Thymus (tissue), 11 donors: Measurements from ENCODE around the gene KRT36. TPM values are rescaled to one million over a fixed set of nuclear protein-coding genes. Genes with fewer than 3 reads are reported as not detected.

ENCODE experiments used
- DNase-seq, 9 donors: peaks; one replicate each; pipeline ENCODE4 v3.0.0-alpha.2; 2013; ENCODE audit warnings: low spot score in 9 of 9, low read depth in 6 of 9, missing footprints in 1 of 9
- H3K27ac ChIP-seq, 2 donors: one replicate each; pipeline ENCODE4 v1.5.1; 2013; ENCODE audit warnings: control low read depth in 1 of 2, low read depth in 1 of 2, low read length in 1 of 2, mild to moderate bottlenecking in 1 of 2, moderate library complexity in 1 of 2
- H3K27me3 ChIP-seq, 2 donors: one replicate each; pipeline ENCODE4 v1.5.1; 2013; ENCODE audit warnings: low read length in 1 of 2; ENCODE audit not compliant: control insufficient read depth in 2 of 2, insufficient read depth in 1 of 2
- H3K36me3 ChIP-seq, 2 donors: one replicate each; pipeline ENCODE4 v1.5.1; 2013; ENCODE audit warnings: low read length in 1 of 2, mild to moderate bottlenecking in 1 of 2, moderate library complexity in 1 of 2; ENCODE audit not compliant: control insufficient read depth in 2 of 2, insufficient read depth in 2 of 2
- H3K4me1 ChIP-seq, 2 donors: one replicate each; pipeline ENCODE4 v1.5.1; 2013; ENCODE audit warnings: low read length in 2 of 2; ENCODE audit not compliant: control insufficient read depth in 2 of 2, insufficient read depth in 2 of 2
- H3K4me3 ChIP-seq, 2 donors: one replicate each; pipeline ENCODE4 v1.5.1; 2013; ENCODE audit warnings: low read length in 2 of 2, control low read depth in 1 of 2, mild to moderate bottlenecking in 1 of 2
- H3K9me3 ChIP-seq, 2 donors: one replicate each; pipeline ENCODE4 v1.5.1; 2013; ENCODE audit warnings: low read length in 1 of 2, mild to moderate bottlenecking in 1 of 2; ENCODE audit not compliant: control insufficient read depth in 2 of 2, insufficient read depth in 1 of 2
- WGBS: extraction: QIAGEN DNeasy Blood & Tissue Kit; methylation state at CpG from one replicate; pipeline ENCODE4 v1.1.7; 2013; 5-methylcytosine and 5-hydroxymethylcytosine counted together
- polyA plus RNA-seq: library from polyadenylated mRNA; stranded (reverse); fragments of 200-250 nt; gene quantifications from one replicate; pipeline ENCODE4 v1.2.3, GENCODE V29; 2013
- total RNA-seq: library from RNA; stranded (reverse); fragments of 120-200 nt; gene quantifications from one replicate; pipeline ENCODE4 v1.2.4, GENCODE V29; 2013
- donor health status: healthy.

KRT36 gene
- total and polyA plus RNA-seq, 2 donors = 1.2 to 3.5 TPM

DNA sequence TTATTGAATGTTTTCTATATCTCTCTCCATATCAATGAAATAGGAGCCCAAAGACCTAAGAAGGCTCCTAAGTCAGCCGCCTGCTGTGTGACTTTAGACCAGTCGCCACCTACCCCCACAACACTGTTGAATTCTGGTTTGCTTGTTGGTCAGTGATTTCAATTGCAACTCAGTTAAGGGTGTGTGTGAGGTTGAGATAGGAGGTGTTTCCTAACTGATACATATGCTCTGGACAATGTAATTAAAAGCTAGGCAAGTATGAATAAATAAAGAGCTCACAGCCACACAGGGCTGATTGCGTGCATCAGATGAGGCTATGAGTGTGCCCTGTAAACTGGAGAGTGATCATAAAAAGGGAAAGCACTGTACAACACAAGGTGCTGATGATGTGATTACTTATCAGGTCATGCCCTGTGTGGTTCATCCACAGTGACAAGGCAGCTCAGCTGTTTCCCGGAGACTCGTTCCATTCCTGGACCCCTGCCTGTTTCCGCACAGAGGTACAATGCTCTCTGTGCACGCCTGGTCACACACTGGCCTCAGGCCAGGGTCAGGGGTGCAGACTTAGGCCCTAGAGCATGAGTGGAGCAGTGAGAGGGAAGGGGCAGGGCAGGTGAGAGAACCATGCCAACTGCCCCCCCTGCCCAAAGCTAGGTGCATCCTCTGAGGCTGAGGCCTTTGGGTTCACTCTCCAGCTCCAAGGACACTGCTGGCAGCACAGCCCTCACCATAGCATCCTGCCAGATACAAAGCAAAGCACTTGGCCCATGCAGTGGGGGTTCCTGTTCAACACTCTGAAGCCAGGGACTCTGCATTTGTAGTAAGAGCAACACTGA is 5.5 kb downstream of the KRT36 start:
- Histone ChIP-seq H3K27ac (no peak overlapping the region), H3K4me1 (no peaks in the 10 kb centered on the region), H3K4me3 (no peak overlapping the region), H3K27me3 (no peaks in the 10 kb centered on the region), H3K36me3 (no peaks in the 10 kb centered on the region), H3K9me3 (no peaks in the 10 kb centered on the region)
- DNase-seq = no peak
- WGBS = 89% methylated on average over 7 of the region's 7 CpGs

- 95% methylated on average over 9 of the region's 9 CpGs for WGBS
- no peak for DNase-seq
Measured at GRCh38 chr17:41483531-41483930, 6.2 kb downstream of the KRT36 start.

DNA sequence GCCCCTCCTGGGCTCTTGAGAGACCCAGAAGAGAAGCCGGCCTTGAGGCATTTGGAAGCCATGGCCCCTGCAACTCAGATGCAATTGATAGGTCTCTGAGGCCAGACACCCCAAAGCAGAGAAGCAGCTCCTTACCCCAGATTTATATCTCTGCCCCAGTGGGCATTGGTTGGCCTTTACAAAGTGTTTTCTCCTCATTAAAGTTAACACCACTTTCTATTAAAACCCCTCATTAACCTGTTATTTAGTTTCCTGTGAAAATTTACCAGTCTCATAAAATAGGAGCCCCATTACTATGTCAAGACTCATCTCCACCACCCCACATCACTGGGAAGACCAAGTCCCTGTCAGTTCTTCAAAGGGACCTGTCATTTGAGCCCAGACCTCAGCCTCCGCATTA is 8.7 kb downstream of the KRT36 start, which contains the start of gene KRT35:
Gene KRT35, minus strand, starts transcription at position 116 of the 400 bp plus-strand sequence. Its CDS starts 54 bp downstream, at position 62.
- Histone ChIP-seq H3K36me3 (no peaks in the 10 kb centered on the region), H3K9me3 (no peaks in the 10 kb centered on the region), H3K4me1 (no peaks in the 10 kb centered on the region), H3K27me3 (no peaks in the 10 kb centered on the region), H3K27ac (no peak within 1 kb of the TSS), H3K4me3 (no peak within 1 kb of the TSS)
- no peak for DNase-seq
- 98% methylated on average over 2 of the region's 2 CpGs for WGBS

More at GRCh38 chr17:41483531-41483930, 6.2 kb downstream of the KRT36 start:
- Histone ChIP-seq H3K4me1 (no peaks in the 10 kb centered on the region), H3K4me3 (no peak overlapping the region), H3K27me3 (no peaks in the 10 kb centered on the region), H3K9me3 (no peaks in the 10 kb centered on the region), H3K27ac (no peak overlapping the region), H3K36me3 (no peaks in the 10 kb centered on the region)

DNA sequence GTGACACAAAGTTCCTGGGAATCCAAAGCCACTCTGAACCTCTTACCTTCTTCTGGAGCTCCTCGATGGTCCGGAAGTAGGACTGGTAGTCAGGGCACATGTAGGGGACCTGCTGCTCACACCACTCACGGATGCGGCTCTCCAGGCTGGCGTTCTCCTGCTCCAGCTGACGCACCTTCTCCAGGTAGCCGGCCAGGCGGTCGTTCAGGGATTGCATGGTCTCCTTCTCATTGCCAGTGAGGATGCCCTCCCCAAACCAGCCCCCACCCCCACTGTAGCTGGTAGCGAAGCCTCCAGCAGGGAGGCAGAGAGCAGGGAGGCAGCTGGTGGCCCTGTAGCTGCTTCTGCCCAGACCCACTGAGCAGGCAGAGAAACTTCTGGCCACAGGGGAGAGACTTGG is 9.1 kb downstream of the KRT36 start:
- 97% methylated on average over 10 of the region's 10 CpGs for WGBS

GRCh38 chr17:41480136-41480535 is 9.6 kb downstream of the KRT36 start:
- no peak for DNase-seq
- Histone ChIP-seq H3K4me1 (no peaks in the 10 kb centered on the region), H3K36me3 (no peaks in the 10 kb centered on the region), H3K4me3 (no peak overlapping the region), H3K27me3 (no peaks in the 10 kb centered on the region), H3K27ac (no peak overlapping the region), H3K9me3 (no peaks in the 10 kb centered on the region)
- WGBS = 45% methylated on average over 2 of the region's 2 CpGs

More for the DNA sequence above, 9.1 kb downstream of the KRT36 start:
- no peak for DNase-seq
- Histone ChIP-seq H3K27me3 (no peaks in the 10 kb centered on the region), H3K9me3 (no peaks in the 10 kb centered on the region), H3K4me3 (no peak overlapping the region), H3K4me1 (no peaks in the 10 kb centered on the region), H3K36me3 (no peaks in the 10 kb centered on the region), H3K27ac (no peak overlapping the region)

GRCh38 chr17:41478237-41478636 is 11.5 kb downstream of the KRT36 start:
- Histone ChIP-seq H3K27me3 (peaks cover 0 to 2% of the 10 kb centered on the region in 2 donors), H3K4me3 (no peak overlapping the region), H3K4me1 (no peaks in the 10 kb centered on the region), H3K9me3 (no peaks in the 10 kb centered on the region), H3K27ac (no peak overlapping the region), H3K36me3 (no peaks in the 10 kb centered on the region)
- no peak for DNase-seq
- 96% methylated on average over 8 of the region's 8 CpGs for WGBS

DNA sequence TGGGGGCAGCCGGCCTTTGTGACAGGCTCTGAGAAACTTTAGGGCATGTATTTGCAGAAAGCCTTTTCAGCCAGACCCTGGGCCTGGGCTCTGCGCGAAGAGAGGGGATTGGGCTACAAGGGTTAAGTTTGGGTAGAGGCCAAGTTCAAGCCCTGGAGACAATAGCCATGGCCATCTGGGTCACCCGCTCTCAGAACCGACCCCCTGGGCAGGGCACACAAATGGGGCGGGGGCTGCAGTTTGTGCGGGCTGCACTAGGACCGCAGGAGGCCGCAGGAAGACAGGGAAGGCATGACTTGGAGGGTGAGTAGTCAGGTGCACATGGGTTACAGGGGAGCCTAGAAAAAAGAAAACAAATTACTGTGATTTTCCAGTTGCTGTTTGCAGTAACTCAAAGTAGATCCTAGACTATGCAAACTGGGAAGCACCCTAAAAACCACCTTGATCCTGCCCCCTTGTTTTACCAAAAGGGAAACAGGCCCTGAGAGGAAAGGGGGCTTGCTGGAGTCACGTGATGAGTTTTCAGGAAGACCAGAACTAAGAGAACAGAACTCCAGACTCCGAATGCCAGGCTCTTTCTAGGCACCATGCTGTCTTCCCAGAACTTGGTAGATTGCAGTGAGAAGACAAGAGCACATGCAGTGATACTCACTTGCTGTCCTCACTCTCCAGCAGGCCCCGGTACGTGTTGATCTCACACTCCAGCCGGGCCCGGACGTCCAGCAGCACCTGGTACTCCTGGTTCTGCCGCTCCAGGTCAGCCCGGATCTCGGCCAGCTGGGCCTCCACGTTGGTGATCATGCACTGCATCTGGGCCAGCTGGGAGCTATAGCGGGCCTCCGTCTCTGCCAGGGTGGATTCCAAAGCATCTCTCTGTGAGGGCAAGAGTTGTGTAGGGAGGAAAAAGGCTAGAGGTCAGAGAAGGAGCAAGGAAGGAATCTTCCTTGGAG is 12.6 kb downstream of the KRT36 start:
- 95% methylated on average over 22 of the region's 22 CpGs for WGBS
- H3K36me3 ChIP-seq = no peaks in the 10 kb centered on the region
- DNase-seq = no peak

GRCh38 chr17:41475421-41475820 is 14.3 kb downstream of the KRT36 start:
- WGBS = over 99% methylated on average over 4 of the region's 4 CpGs
- Histone ChIP-seq H3K27ac (no peak overlapping the region), H3K4me3 (no peak overlapping the region), H3K4me1 (no peaks in the 10 kb centered on the region), H3K27me3 (peaks cover 0 to 2% of the 10 kb centered on the region in 2 donors), H3K36me3 (no peaks in the 10 kb centered on the region), H3K9me3 (no peaks in the 10 kb centered on the region)
- DNase-seq = no peak

More for the DNA sequence above, 12.6 kb downstream of the KRT36 start:
- Histone ChIP-seq H3K27me3 (peaks cover 0 to 2% of the 10 kb centered on the region in 2 donors), H3K9me3 (no peaks in the 10 kb centered on the region), H3K4me3 (no peak overlapping the region), H3K4me1 (no peaks in the 10 kb centered on the region), H3K27ac (no peak overlapping the region)

GRCh38 chr17:41474863-41475262 is 14.8 kb downstream of the KRT36 start:
- no peaks in the 10 kb centered on the region for H3K4me1 ChIP-seq
- peaks cover 0 to 2% of the 10 kb centered on the region in 2 donors for H3K27me3 ChIP-seq
- no peak for DNase-seq
- no peak overlapping the region for H3K4me3 ChIP-seq
- no peaks in the 10 kb centered on the region for H3K36me3 ChIP-seq
- whole genome bisulfite sequencing = 88% methylated on average over 8 of the region's 8 CpGs
- H3K9me3 ChIP-seq = no peaks in the 10 kb centered on the region
- H3K27ac ChIP-seq = no peak overlapping the region
